ENCODE data around the gene WBP1.

GRCh38 chr2:74424139-74424992 is 33.9 kb upstream of the WBP1 start:
- no peak for TF ChIP-seq CTCF (IDR thresholded peaks at IDR 0.05; ENCODE audit: extremely low read depth in 1 of 2, insufficient read depth in 1 of 2, low read depth in 1 of 2, low read length in 2 of 2)
- no peak for TF ChIP-seq POLR2AphosphoS5 (IDR thresholded peaks at IDR 0.05; ENCODE audit: insufficient read depth, low read depth, low read length)
- TF ChIP-seq EZH2 (IDR thresholded peaks at IDR 0.05; ENCODE audit: borderline replicate concordance, low read depth, low read length, severe bottlenecking): no peak
- TF ChIP-seq POLR2A (IDR thresholded peaks at IDR 0.05; ENCODE audit: low read depth, low read length): no peak
- TF ChIP-seq MAX (IDR thresholded peaks at IDR 0.05; ENCODE audit: insufficient read depth, insufficient read length): no peak
- no peak for TF ChIP-seq JUN (IDR thresholded peaks at IDR 0.05; ENCODE audit: borderline replicate concordance, insufficient read depth, insufficient read length, low read depth)
- no peak for TF ChIP-seq GATA2 (IDR thresholded peaks at IDR 0.05; ENCODE audit: insufficient read depth, insufficient read length, low read depth, low read length)
- TF ChIP-seq FOS (IDR thresholded peaks at IDR 0.05; ENCODE audit: borderline replicate concordance, insufficient read depth, low read length): no peak
- TF ChIP-seq MYC (IDR thresholded peaks at IDR 0.05; ENCODE audit: low read depth, low read length): no peak

All from endothelial cell of umbilical vein (primary cell).